Parathyroid adenoma (tissue), 2 donors: Measurements from ENCODE around the gene BTBD8.

Experiments
- H2AFZ ChIP-seq: fragments of 300-600 bp; sonication (generic); one replicate; pipeline ENCODE4 v1.7.0; 2017; ENCODE audit warnings: antibody characterized with exemption, mild to moderate bottlenecking
- H3K27ac ChIP-seq: fragments of 300-600 bp; sonication (generic); one replicate; pipeline ENCODE4 v1.7.0; 2017
- H3K27me3 ChIP-seq: fragments of 300-600 bp; sonication (generic); one replicate; pipeline ENCODE4 v1.7.0; 2017; ENCODE audit warnings: low read length; ENCODE audit not compliant: control insufficient read depth, insufficient read depth
- H3K36me3 ChIP-seq: fragments of 300-600 bp; sonication (generic); one replicate; pipeline ENCODE4 v1.7.0; 2017; ENCODE audit warnings: low read length; ENCODE audit not compliant: control insufficient read depth, insufficient read depth
- H3K4me1 ChIP-seq: fragments of 300-600 bp; sonication (generic); one replicate; pipeline ENCODE4 v1.7.0; 2017; ENCODE audit warnings: control low read depth
- H3K4me2 ChIP-seq: fragments of 300-600 bp; sonication (generic); one replicate; pipeline ENCODE4 v1.7.0; 2017; ENCODE audit warnings: low read length
- H3K4me3 ChIP-seq: fragments of 300-600 bp; sonication (generic); one replicate; pipeline ENCODE4 v1.7.0; 2017; ENCODE audit warnings: low read depth, low read length
- H3K79me2 ChIP-seq: fragments of 300-600 bp; sonication (generic); one replicate; pipeline ENCODE4 v1.7.0; 2017; ENCODE audit warnings: control low read depth
- H3K9ac ChIP-seq: fragments of 300-600 bp; sonication (generic); one replicate; pipeline ENCODE4 v1.7.0; 2017; ENCODE audit warnings: mild to moderate bottlenecking
- H3K9me3 ChIP-seq: fragments of 300-600 bp; sonication (generic); one replicate; pipeline ENCODE4 v1.7.0; 2017; ENCODE audit warnings: low read length; ENCODE audit not compliant: control insufficient read depth
- TF ChIP-seq, protein P1 (sequence below): fragments of 300-600 bp; sonication (generic); IDR thresholded peaks from one replicate; pipeline ENCODE4 v1.7.0; 2017; ENCODE audit warnings: antibody characterized with exemption, mild to moderate bottlenecking
- donor health status: primary hyperparathyroidism.

Gene BTBD8

DNA sequence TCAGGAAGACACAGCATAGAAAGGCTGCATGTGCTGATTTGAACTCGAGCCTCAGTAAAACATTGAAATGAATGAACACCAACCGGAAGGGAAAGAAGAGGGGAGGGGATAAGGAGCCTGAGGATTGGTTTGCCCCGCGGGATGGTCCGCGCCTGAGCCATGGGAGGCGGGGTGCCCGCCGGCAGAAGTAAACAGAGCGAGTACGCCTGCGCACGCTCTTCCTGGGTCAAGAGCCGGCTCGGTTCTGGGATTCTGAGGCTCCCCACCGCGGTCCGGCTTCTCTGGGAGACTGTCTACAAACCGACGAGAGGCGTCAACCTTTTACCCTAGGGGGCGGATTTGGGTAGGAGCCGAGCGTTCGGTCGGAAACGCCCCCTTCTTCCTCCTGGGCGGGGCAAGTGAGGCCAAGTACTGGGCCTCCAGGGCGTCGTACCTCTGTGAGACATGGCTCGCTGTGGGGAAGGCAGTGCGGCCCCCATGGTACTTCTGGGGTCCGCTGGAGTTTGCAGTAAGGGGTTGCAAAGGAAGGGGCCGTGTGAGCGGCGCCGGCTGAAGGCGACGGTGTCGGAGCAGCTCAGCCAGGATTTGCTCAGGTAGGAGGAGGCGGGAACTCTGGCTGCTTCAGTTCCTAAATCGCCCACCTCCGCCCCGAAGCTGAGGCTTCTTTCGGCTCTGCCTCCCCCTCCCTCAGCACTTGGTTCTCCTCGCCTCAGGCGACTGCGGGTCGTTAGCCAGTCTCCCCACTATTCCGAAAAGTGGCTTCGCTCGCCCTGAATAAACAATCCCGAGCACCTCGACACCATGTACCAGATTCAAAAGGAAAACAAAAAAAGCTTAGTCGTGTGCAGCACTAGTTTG is at the start of gene BTBD8:
Gene BTBD8, plus strand, starts transcription at position 218 of the 858 bp plus-strand sequence. Its CDS starts 227 bp downstream, at position 445.
- peak within 1 kb of the TSS; percentile 82 for H3K27ac ChIP-seq
- no peaks in the 10 kb centered on the region for H3K79me2 ChIP-seq
- H3K36me3 ChIP-seq, result no peaks in the 10 kb centered on the region
- peak within 1 kb of the TSS; percentile 94 for H2AFZ ChIP-seq
- H3K27me3 ChIP-seq, result no peaks in the 10 kb centered on the region
- peak within 1 kb of the TSS; percentile 74 for H3K4me3 ChIP-seq
- peak within 1 kb of the TSS; percentile 46 for H3K9ac ChIP-seq
- peak within 1 kb of the TSS; percentile 74 for H3K4me2 ChIP-seq
- H3K4me1 ChIP-seq, result no peaks in the 10 kb centered on the region
- no peaks in the 10 kb centered on the region for H3K9me3 ChIP-seq
- TF ChIP-seq, protein P1, sequence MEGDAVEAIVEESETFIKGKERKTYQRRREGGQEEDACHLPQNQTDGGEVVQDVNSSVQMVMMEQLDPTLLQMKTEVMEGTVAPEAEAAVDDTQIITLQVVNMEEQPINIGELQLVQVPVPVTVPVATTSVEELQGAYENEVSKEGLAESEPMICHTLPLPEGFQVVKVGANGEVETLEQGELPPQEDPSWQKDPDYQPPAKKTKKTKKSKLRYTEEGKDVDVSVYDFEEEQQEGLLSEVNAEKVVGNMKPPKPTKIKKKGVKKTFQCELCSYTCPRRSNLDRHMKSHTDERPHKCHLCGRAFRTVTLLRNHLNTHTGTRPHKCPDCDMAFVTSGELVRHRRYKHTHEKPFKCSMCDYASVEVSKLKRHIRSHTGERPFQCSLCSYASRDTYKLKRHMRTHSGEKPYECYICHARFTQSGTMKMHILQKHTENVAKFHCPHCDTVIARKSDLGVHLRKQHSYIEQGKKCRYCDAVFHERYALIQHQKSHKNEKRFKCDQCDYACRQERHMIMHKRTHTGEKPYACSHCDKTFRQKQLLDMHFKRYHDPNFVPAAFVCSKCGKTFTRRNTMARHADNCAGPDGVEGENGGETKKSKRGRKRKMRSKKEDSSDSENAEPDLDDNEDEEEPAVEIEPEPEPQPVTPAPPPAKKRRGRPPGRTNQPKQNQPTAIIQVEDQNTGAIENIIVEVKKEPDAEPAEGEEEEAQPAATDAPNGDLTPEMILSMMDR, result no peak

GRCh38 chr1:92030656-92031107 is 49.5 kb upstream of the BTBD8 start:
- Histone ChIP-seq H3K9me3 (no peaks in the 10 kb centered on the region), H3K9ac (no peak overlapping the region), H3K27me3 (no peaks in the 10 kb centered on the region), H2AFZ (peak overlapping the region; percentile 98), H3K4me1 (no peaks in the 10 kb centered on the region), H3K27ac (peak overlapping the region; percentile 74), H3K79me2 (no peaks in the 10 kb centered on the region), H3K36me3 (no peaks in the 10 kb centered on the region), H3K4me2 (no peak overlapping the region), H3K4me3 (no peak overlapping the region)
- TF ChIP-seq, protein P1, result no peak

GRCh38 chr1:92031281-92032110 is 48.6 kb upstream of the BTBD8 start:
- TF ChIP-seq, protein P1, result no peak
- no peak overlapping the region for H3K4me2 ChIP-seq
- no peaks in the 10 kb centered on the region for H3K27me3 ChIP-seq
- H2AFZ ChIP-seq, result peak overlapping the region; percentile 58
- H3K9me3 ChIP-seq, result no peaks in the 10 kb centered on the region
- H3K79me2 ChIP-seq, result no peaks in the 10 kb centered on the region
- no peak overlapping the region for H3K4me3 ChIP-seq
- H3K27ac ChIP-seq, result peak overlapping the region; percentile 17
- no peak overlapping the region for H3K9ac ChIP-seq
- H3K36me3 ChIP-seq, result no peaks in the 10 kb centered on the region
- no peaks in the 10 kb centered on the region for H3K4me1 ChIP-seq

GRCh38 chr1:92037400-92037799 is 42.7 kb upstream of the BTBD8 start:
- no peaks in the 10 kb centered on the region for H3K79me2 ChIP-seq
- H3K27ac ChIP-seq, result no peak overlapping the region
- no peaks in the 10 kb centered on the region for H3K4me1 ChIP-seq
- H2AFZ ChIP-seq, result no peak overlapping the region
- no peak overlapping the region for H3K4me3 ChIP-seq
- no peak overlapping the region for H3K4me2 ChIP-seq
- H3K36me3 ChIP-seq, result no peaks in the 10 kb centered on the region
- TF ChIP-seq, protein P1, result no peak
- no peaks in the 10 kb centered on the region for H3K9me3 ChIP-seq
- H3K27me3 ChIP-seq, result no peaks in the 10 kb centered on the region
- H3K9ac ChIP-seq, result no peak overlapping the region
